Duodenal mucosa (tissue), 2 donors: ENCODE measurements around the gene LMBRD1.
"Not testable (repeated sequence)": the region's sequence is repeated elsewhere in the genome, so short reads cannot be mapped to it uniquely, and the experiment has no call there.

Experiments used
- H3K27ac ChIP-seq: one replicate; pipeline ENCODE4 v1.7.0; 2013; ENCODE audit warnings: low read depth, low read length
- H3K27me3 ChIP-seq, 2 donors: one replicate each; pipeline ENCODE4 v1.7.0; 2013; ENCODE audit warnings: low read length in 2 of 2, control low read depth in 1 of 2; ENCODE audit not compliant: insufficient read depth in 2 of 2, control insufficient read depth in 1 of 2
- H3K36me3 ChIP-seq, 2 donors: one replicate each; pipeline ENCODE4 v1.7.0; 2013; ENCODE audit warnings: low read length in 2 of 2, control low read depth in 1 of 2; ENCODE audit not compliant: insufficient read depth in 2 of 2, control insufficient read depth in 1 of 2
- H3K4me1 ChIP-seq, 2 donors: one replicate each; pipeline ENCODE4 v1.7.0; 2013; ENCODE audit warnings: low read length in 2 of 2, control low read depth in 1 of 2; ENCODE audit not compliant: insufficient read depth in 2 of 2, control insufficient read depth in 1 of 2
- H3K4me3 ChIP-seq, 2 donors: one replicate each; pipeline ENCODE4 v1.7.0; 2013; ENCODE audit warnings: low read length in 2 of 2, low read depth in 1 of 2
- H3K9ac ChIP-seq, 2 donors: one replicate each; pipeline ENCODE4 v1.7.0; 2013; ENCODE audit warnings: low read length in 2 of 2, low read depth in 1 of 2
- H3K9me3 ChIP-seq, 2 donors: one replicate each; pipeline ENCODE4 v1.7.0; 2013; ENCODE audit warnings: low read length in 2 of 2, control low read depth in 1 of 2; ENCODE audit not compliant: control insufficient read depth in 1 of 2

The LMBRD1 gene

DNA sequence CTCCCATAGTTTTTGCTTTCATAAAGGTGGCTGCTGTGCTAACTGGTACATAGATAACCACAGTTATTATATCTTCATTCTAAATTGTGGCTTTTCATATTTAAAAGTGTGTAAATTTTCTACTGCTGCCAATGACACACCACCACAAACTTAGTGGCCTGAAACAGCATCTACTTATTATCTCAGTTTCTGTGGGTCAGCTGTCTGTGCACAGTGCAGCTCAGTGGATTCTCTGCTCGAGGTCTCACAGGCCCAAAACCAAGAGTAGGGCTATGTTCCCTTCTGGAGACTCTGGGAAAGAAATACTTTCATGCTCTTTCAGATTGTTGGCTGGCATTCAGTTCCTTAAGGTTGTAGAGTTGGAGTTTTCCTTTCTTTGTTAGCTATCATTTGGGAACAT lies 90.1 kb downstream of the LMBRD1 start:
- Histone ChIP-seq H3K36me3 (peaks cover 0 to 17% of the 10 kb centered on the region in 2 donors), H3K27me3 (no peaks in the 10 kb centered on the region), H3K27ac (no peak overlapping the region), H3K4me3 (no peak overlapping the region), H3K4me1 (no peaks in the 10 kb centered on the region), H3K9ac (no peak overlapping the region), H3K9me3 (no peaks in the 10 kb centered on the region)

- H3K27me3 ChIP-seq, result no peaks in the 10 kb centered on the region
- no peak overlapping the region for H3K9ac ChIP-seq
- no peak overlapping the region for H3K4me3 ChIP-seq
- no peaks in the 10 kb centered on the region for H3K9me3 ChIP-seq
- H3K4me1 ChIP-seq, result no peaks in the 10 kb centered on the region
- H3K36me3 ChIP-seq, result peaks cover 0 to 17% of the 10 kb centered on the region in 2 donors
- H3K27ac ChIP-seq, result no peak overlapping the region
Measured at GRCh38 chr6:69705954-69706353, 90.9 kb downstream of the LMBRD1 start.

DNA sequence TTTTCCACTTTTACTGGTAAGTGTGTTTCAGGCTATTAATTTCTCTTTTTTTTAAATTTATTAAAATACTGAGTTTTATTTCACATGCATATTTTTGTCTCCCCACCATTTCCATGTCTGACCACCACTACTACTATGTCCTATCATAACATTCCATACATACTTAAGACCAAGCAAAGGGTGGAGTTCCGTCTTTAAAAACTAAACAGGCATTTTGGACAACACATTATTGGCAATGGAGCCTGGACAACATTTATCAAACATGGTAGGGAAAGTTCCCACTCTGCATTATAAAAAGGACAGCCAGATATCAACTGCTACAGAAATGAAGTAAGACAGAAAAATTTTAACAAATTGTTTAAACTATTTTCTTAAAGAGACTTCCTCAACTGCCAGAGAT lies 91.9 kb downstream of the LMBRD1 start:
- Histone ChIP-seq H3K4me1 (no peaks in the 10 kb centered on the region), H3K4me3 (no peak overlapping the region), H3K27me3 (no peaks in the 10 kb centered on the region), H3K27ac (no peak overlapping the region), H3K9ac (no peak overlapping the region), H3K36me3 (peaks cover 0 to 20% of the 10 kb centered on the region in 2 donors), H3K9me3 (no peaks in the 10 kb centered on the region)

DNA sequence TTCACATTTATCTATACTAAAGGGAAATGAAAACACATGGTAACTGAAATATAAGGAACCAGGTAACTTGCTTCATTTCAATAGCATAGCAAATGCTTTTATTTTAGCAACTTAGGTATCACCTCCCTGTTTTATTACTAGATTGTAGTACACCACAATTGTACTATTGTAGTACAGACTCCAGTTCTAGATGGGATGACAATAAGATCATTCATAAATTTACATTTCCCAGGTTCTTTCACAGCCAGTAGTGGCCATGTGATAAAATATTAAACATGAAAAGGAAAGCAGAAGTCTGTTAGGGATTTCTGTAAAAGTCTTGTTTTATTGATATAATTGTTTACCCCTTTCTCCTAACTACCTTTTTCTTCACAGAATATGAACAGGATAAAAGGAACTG lies 97.2 kb downstream of the LMBRD1 start:
- Histone ChIP-seq H3K4me3 (no peak overlapping the region), H3K27ac (no peak overlapping the region), H3K36me3 (peaks cover 0 to 12% of the 10 kb centered on the region in 2 donors), H3K9ac (no peak overlapping the region), H3K27me3 (no peaks in the 10 kb centered on the region), H3K4me1 (no peaks in the 10 kb centered on the region), H3K9me3 (no peaks in the 10 kb centered on the region)

DNA sequence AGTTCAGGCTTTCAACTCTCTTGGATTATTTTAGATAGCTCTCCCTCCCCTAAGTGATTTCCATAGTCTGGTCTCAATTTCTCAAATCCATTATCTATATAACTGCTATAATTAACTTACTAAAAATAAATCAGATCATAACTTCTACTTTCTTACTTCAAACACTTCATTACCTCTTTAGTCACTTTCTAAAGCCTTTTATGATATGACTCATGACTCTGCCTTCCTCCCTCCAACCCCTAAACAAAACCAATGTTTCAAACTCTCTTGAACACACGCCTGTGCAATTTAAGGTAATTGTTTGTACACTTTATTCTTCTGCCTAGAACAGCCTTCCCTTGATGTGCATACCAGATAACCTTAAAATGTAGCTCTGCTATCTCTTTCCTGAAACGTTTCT lies 100.5 kb downstream of the LMBRD1 start:
- Histone ChIP-seq H3K4me3 (no peak overlapping the region), H3K36me3 (peaks cover 0 to 12% of the 10 kb centered on the region in 2 donors), H3K9me3 (no peaks in the 10 kb centered on the region), H3K9ac (no peak overlapping the region), H3K27me3 (no peaks in the 10 kb centered on the region), H3K4me1 (no peaks in the 10 kb centered on the region), H3K27ac (no peak overlapping the region)

DNA sequence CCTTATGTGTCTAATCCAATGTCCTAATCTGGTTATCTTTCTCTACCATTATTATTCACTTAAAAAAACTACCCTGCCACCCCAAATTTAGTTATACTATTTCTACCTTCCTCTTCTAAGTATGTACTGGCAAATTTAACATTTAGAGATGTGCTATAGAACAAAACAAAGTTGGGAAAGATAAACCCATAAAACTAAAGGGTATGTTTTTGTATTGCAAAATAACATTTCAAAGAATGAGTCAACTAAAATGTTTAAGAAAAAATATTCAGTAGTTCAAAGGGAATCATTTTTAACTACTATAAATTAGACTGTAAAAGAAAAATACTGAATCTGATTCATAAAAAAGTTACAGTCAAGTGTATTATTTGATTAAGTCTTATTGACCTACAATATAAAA lies 103.0 kb downstream of the LMBRD1 start:
- Histone ChIP-seq H3K4me3 (no peak overlapping the region), H3K9ac (no peak overlapping the region), H3K36me3 (peaks cover 0 to 9% of the 10 kb centered on the region in 2 donors), H3K9me3 (no peaks in the 10 kb centered on the region), H3K4me1 (no peaks in the 10 kb centered on the region), H3K27me3 (no peaks in the 10 kb centered on the region), H3K27ac (no peak overlapping the region)

- Histone ChIP-seq H3K4me1 (no peaks in the 10 kb centered on the region), H3K9ac (no peak overlapping the region), H3K9me3 (no peaks in the 10 kb centered on the region), H3K36me3 (no peaks in the 10 kb centered on the region), H3K4me3 (no peak overlapping the region), H3K27ac (no peak overlapping the region), H3K27me3 (no peaks in the 10 kb centered on the region)
Measured at GRCh38 chr6:69690986-69691385, 105.8 kb downstream of the LMBRD1 start.

GRCh38 chr6:69680302-69680701 lies 116.5 kb downstream of the LMBRD1 start:
- no peaks in the 10 kb centered on the region for H3K4me1 ChIP-seq
- H3K9me3 ChIP-seq, result no peaks in the 10 kb centered on the region
- peaks cover 3 to 8% of the 10 kb centered on the region in 2 donors for H3K36me3 ChIP-seq
- no peak overlapping the region for H3K27ac ChIP-seq
- H3K27me3 ChIP-seq, result no peaks in the 10 kb centered on the region
- no peak overlapping the region for H3K4me3 ChIP-seq
- no peak overlapping the region for H3K9ac ChIP-seq

DNA sequence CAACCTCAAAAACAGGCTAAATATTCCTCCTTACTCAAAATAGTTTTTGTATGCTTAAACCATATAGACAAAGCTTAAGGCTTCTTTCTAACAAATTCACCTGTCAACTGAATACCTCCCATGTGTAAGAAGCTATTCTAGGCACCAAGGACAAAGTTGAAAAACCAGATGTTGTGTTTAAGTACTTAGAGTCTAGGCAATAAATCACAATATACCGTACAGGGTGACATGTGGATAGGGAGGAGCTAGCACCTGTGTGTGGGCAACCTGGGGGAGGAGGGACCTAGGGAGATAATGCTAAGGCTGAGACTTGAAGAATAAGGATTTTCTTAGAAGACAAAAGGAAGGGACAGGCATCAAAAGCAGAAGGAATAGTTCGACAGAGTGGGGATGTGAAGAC lies 123.5 kb downstream of the LMBRD1 start:
- Histone ChIP-seq H3K27ac (no peak overlapping the region), H3K27me3 (no peaks in the 10 kb centered on the region), H3K4me3 (no peak overlapping the region), H3K36me3 (peaks cover 19 to 34% of the 10 kb centered on the region in 2 donors), H3K9ac (no peak overlapping the region), H3K9me3 (no peaks in the 10 kb centered on the region), H3K4me1 (no peaks in the 10 kb centered on the region)

DNA sequence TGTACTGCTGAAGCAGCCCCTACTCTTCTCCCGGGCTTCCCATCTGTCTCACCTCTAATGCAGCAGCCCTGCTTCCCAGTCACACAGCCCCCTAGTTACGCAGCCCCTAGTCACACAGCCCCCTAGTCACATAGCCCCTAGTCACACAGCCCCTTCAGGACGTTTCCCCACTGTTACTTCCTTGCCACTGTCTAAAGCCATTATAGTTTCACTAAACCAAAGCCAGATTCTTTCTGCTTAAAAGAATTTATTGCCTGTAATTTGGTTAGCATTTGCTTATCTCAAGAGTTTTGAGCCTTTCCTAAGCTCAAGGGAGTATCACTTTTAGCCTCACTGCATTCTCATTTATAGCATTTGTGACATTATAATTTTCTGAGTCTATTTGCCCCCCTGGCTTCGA lies 127.9 kb downstream of the LMBRD1 start:
- Histone ChIP-seq H3K27me3 (no peaks in the 10 kb centered on the region), H3K27ac (no peak overlapping the region), H3K4me1 (no peaks in the 10 kb centered on the region), H3K36me3 (peaks cover 11 to 19% of the 10 kb centered on the region in 2 donors), H3K4me3 (no peak overlapping the region), H3K9ac (no peak overlapping the region), H3K9me3 (no peaks in the 10 kb centered on the region)

GRCh38 chr6:69666779-69667178 lies 130.0 kb downstream of the LMBRD1 start:
- not testable (repeated sequence) for H3K27me3 ChIP-seq, H3K36me3 ChIP-seq, H3K27ac ChIP-seq, H3K4me3 ChIP-seq, H3K9ac ChIP-seq, H3K9me3 ChIP-seq, H3K4me1 ChIP-seq
